HG02763 (cell line): ENCODE data around the gene PRKCH.
A peak's percentile ranks its signal among the peaks of the same experiment; 100 is the strongest.
"Not testable (repeated sequence)": the region's sequence is repeated elsewhere in the genome, so short reads cannot be mapped to it uniquely, and the experiment has no call there.

Experiments
- ATAC-seq: cut with Tn5 transposase; IDR thresholded peaks from one replicate; pipeline ENCODE4 v1.9.1; 2021; ENCODE audit warnings: mild to moderate bottlenecking, moderate library complexity; ENCODE audit not compliant: unreplicated experiment

Gene PRKCH

DNA sequence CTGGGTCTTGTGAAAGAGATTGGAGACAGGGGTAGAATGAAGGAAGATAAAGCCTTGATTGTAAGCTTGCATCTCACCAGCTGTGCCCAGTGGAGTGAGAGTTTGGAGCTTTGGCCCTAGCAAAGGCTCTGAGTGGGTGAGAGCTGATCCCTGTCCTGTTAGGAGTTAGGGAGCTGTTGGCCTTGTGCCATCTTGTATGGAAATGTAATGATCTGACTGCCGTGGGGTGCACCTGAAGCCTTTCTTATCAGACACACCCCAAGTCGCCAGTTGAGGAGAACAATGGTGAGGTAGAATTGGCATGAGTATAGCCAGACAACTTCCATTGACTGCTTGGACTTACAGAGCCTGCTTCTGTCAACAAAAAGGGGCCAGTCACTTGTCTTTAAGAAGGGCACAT lies 130.1 kb downstream of the PRKCH start:
- no peak for ATAC-seq

DNA sequence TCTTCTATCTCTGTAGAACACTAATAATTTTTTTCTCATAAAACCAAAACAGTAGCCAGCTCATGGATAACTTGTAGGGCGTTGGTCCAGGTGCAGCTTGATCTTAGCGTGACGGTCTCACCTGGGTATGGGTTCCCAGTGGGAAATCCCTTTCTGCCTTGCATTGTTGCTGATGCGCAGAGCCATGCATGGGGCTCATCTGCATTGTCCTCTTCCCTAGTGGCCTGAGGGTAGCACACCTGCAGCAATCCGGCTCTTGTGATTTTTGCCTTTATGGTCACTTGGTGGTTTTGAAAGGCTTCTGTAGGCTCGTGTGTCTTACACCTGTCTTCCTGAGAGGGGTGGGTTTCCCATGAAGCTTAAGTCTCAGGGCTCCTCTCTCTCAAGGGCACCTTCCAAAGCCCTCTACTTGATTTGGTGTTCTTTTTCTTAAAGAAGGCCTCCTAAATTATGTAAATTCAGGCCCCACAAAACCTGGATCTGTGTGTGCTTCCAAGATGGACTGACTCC lies 130.6 kb downstream of the PRKCH start:
- no peak for ATAC-seq

DNA sequence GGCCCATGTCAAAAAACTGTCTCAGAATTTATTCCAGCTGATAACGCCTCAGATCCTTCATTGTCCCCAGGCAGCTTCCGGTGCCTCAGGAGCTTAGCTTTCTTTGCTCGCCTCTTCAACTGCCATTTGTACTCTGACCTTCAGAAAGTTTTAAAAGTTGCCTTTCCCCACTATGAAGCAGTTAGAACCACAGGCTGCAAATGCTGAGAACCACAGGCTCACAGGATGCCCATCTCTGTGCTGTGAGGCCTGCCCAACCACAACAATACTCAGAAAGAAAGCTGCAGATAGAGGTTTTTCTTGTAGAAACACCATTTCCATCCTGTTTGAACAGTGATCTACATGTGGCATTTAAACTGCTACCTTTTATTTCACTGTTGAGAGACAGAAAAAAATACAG lies 131.1 kb downstream of the PRKCH start:
- ATAC-seq: no peak

DNA sequence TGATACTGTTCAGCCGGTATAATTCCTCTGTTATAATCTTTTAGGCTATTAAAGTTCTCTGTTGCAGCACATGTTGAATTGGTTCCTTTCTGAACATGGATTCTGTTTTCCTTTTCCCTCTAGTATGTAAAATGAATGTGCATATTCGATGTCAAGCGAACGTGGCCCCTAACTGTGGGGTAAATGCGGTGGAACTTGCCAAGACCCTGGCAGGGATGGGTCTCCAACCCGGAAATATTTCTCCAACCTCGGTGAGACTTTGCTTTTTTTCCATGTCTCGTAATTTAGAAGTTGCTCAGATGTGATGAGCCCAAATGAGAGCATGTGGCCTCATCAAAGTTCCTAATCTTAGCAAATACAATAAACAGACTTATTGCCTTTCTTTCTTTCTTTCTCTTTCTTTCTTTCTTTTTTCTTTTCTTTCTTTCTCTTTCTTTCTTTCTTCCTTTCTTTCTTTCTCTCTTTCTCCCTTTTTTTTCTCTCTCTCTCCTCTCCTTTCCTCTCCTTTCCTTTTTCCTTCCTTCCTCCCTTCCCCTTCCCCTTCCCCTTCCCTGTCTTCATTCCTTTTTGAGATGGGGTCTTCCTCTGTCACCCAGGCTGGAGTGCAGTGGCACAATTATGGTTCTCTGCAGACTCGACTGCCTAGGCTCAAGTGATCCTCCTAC lies 131.9 kb downstream of the PRKCH start:
- no peak for ATAC-seq

GRCh38 chr14:61454545-61454944 lies 133.2 kb downstream of the PRKCH start:
- ATAC-seq: no peak

- no peak for ATAC-seq
These were observed 134.0 kb downstream of the PRKCH start for GRCh38 chr14:61455351-61455750.

DNA sequence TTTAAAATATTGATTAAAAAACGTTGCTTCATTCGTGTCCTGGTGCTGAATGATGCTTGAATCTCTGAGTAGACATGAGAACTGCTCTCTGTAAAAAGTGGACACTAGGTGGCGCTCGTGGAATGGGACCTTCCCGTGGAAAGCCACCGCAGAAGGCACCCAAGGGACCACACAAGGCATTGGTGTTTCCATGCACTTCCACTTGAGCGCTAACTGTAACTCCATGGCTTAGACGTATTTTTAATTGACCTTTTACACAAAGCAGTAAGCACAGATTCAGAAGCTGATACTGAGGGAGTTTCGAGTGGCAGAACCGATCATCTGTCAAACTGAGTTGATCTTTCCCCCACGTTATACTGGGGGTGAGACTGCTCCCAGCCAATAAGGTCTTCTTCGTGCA lies 135.3 kb downstream of the PRKCH start:
- peak; percentile 72 for ATAC-seq

DNA sequence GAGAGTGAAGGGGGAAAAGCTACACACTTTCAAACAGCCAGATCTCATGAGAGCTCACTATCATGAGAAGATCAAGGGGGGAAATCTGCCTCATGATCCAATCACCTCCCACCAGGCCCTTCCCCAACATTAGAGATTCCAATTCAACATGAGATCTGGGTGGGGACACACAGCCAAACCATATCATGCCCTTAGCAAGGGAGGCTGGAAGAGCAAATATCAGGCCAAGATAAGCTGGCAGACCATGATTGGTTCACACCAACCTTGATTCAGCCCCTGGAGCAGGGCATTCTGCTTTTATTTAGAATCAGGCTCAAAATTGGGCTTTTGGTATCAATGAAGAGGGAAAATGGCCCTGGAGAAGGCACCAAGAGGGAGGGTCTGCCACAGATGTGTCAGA lies 137.4 kb downstream of the PRKCH start:
- no peak for ATAC-seq

GRCh38 chr14:61459229-61459628 lies 137.8 kb downstream of the PRKCH start:
- ATAC-seq: no peak

GRCh38 chr14:61460063-61460462 lies 138.7 kb downstream of the PRKCH start:
- ATAC-seq: no peak

- ATAC-seq: no peak
These were observed 139.6 kb downstream of the PRKCH start for GRCh38 chr14:61460718-61461611.

- no peak for ATAC-seq
These were observed 140.5 kb downstream of the PRKCH start for GRCh38 chr14:61461808-61462275.

DNA sequence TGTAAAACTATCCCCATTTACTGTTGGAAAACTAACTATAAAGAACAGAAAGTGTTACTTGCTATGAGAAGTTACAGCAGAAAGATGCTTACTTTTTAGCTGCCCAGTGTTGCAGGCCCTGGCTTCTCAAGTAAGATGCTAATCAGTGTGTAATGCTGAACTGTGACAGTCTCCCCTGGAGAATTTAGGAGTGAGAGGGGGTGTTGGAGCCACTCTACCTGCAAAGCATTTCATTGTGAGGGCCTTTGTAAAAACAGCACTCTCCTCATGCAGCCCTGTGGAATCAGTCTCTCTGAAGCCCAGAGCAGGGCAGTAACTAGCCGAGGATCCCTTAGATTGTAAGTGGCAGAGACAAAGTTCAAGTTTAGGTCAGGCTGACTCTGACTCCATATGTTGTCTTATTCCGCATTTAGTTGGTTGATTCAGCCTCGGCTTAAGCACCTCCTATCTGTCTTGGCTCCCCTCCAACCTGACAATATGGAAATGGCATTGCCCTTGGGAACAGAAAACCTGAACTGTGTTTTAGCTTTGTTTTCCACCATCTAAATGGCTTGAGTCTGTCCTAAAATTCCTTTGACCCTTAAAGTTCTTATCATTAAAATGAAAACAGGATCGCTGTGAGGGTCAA lies 141.3 kb downstream of the PRKCH start:
- ATAC-seq: no peak

GRCh38 chr14:61463664-61464285 lies 142.4 kb downstream of the PRKCH start:
- ATAC-seq: no peak

GRCh38 chr14:61464539-61465320 lies 143.4 kb downstream of the PRKCH start:
- not testable (repeated sequence) for ATAC-seq

- no peak for ATAC-seq
These were observed 145.0 kb downstream of the PRKCH start for GRCh38 chr14:61466249-61466904.

DNA sequence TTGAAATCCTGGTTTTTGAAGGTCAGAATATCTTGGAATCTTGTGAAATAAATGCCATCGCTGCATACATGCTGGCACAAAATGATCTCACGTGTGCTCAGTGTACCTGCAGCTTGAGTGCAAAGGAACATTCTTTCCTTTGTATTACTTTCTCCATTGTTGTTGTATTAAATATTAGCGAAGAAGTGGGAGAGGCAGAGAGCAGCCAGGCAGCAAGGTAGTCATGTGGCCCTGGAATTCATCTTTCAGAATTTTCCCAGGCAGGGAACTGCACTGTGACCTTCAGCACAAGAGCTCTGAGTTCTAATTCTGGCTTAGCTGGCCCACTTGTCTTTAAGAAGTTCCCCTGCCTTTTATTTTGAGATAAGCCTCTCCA lies 145.5 kb downstream of the PRKCH start:
- no peak for ATAC-seq

- no peak for ATAC-seq
These were observed 145.9 kb downstream of the PRKCH start for GRCh38 chr14:61467296-61467695.

GRCh38 chr14:61468063-61468825 lies 146.9 kb downstream of the PRKCH start:
- no peak for ATAC-seq
